Neutrophil (primary cell): Measurements from ENCODE around the gene CTCFL.

Experiments
- H3K27ac ChIP-seq: fragments of 200-600 bp; sonication (generic); 2 replicates; pipeline ENCODE4 v1.5.1; 2016; ENCODE audit warnings: mild to moderate bottlenecking, moderate library complexity
- H3K27me3 ChIP-seq: fragments of 200-600 bp; sonication (generic); 2 replicates; pipeline ENCODE4 v1.6.0; 2016; ENCODE audit warnings: mild to moderate bottlenecking
- H3K36me3 ChIP-seq: fragments of 200-600 bp; sonication (generic); 2 replicates; pipeline ENCODE4 v1.5.1; 2017
- H3K4me1 ChIP-seq, 2 experiments: fragments of 200-600 bp in 1 of 2; sonication (generic) in 1 of 2; 1 replicate in 1 of 2; 2 replicates in 1 of 2; pipeline versions ENCODE4 v1.5.1 to v1.6.1; 2013 to 2016; ENCODE audit warnings: low read depth in 1 of 2, low read length in 1 of 2, mild to moderate bottlenecking in 1 of 2, moderate library complexity in 1 of 2; ENCODE audit not compliant: control insufficient read depth in 1 of 2, insufficient read depth in 1 of 2
- H3K4me3 ChIP-seq, 2 experiments: fragments of 200-600 bp in 1 of 2; sonication (generic) in 1 of 2; 1 replicate in 1 of 2; 2 replicates in 1 of 2; pipeline ENCODE4 v1.5.1; 2013 to 2016; ENCODE audit warnings: low read depth in 1 of 2, low read length in 1 of 2, mild to moderate bottlenecking in 1 of 2, moderate library complexity in 1 of 2
- H3K9me3 ChIP-seq: fragments of 200-600 bp; sonication (generic); 2 replicates; pipeline ENCODE4 v1.5.1; 2016
- CTCF ChIP-seq: fragments of 200-600 bp; sonication (generic); IDR thresholded peaks from 2 replicates; pipeline ENCODE4 v1.5.1; 2016; ENCODE audit warnings: antibody characterized with exemption

Gene CTCFL

DNA sequence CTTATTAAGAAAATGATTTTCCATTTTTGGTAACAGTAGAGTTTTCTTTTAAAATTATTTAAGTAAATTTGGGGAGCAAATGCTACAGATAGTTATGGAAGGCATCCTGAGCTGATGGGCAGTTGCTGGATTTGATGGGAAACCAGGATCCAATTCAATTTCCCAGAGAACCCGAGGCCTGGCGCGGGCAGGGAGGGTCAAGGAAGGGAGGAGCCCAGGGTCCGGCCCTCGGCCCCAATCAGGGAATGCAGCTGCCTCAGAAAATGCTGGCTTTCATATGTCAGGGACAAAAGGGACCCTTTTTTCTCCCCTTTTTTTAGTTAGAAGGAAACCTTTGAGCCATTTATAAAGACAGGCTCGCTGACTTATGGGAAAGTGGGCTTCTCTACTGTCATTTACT lies 42.1 kb downstream of the CTCFL start:
- Histone ChIP-seq H3K36me3 (no peaks in the 10 kb centered on the region), H3K9me3 (no peaks in the 10 kb centered on the region), H3K27me3 (no peaks in the 10 kb centered on the region), H3K4me3 (no peak overlapping the region), H3K4me1 (peaks cover 41 to 49% of the 10 kb centered on the region in 2 experiments), H3K27ac (peak overlapping the region; percentile 31)
- no peak for TF ChIP-seq CTCF

GRCh38 chr20:57482148-57482547 lies 42.8 kb downstream of the CTCFL start:
- H3K9me3 ChIP-seq = no peaks in the 10 kb centered on the region
- no peak for TF ChIP-seq CTCF
- H3K4me1 ChIP-seq = peaks cover 47 to 55% of the 10 kb centered on the region in 2 experiments
- no peaks in the 10 kb centered on the region for H3K27me3 ChIP-seq
- H3K4me3 ChIP-seq = no peak overlapping the region
- no peaks in the 10 kb centered on the region for H3K36me3 ChIP-seq
- peak overlapping the region; percentile 31 for H3K27ac ChIP-seq

DNA sequence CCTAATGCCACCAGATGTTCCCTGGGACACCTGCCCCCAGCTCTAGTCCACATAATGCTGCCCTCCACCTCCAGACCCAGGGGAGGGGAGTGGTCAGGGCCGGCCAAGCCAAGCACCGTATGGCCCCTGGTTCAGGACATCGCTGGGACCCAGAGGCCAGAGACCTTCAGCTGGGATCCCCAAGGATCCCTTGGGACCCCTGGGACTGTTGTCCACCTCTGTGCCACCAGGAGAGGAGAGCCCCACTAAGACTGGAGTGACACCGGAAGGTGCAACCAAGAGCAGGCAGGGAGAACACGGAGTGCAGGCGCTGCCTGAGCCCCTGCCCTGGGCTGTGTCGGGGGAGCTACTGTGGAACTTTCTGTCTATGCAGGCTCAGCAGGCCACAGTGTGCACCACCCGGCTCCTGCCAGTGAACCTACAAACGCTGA lies 43.6 kb downstream of the CTCFL start:
- Histone ChIP-seq H3K4me1 (peaks cover 56 to 64% of the 10 kb centered on the region in 2 experiments), H3K27ac (peak overlapping the region; percentile 64), H3K9me3 (no peaks in the 10 kb centered on the region), H3K27me3 (no peaks in the 10 kb centered on the region), H3K4me3 (peak overlapping the region in 1 of 2 experiments; percentile 9), H3K36me3 (no peaks in the 10 kb centered on the region)
- no peak for TF ChIP-seq CTCF

- H3K36me3 ChIP-seq = no peaks in the 10 kb centered on the region
- H3K4me3 ChIP-seq = no peak overlapping the region
- H3K9me3 ChIP-seq = no peaks in the 10 kb centered on the region
- no peaks in the 10 kb centered on the region for H3K27me3 ChIP-seq
- H3K27ac ChIP-seq = peak overlapping the region; percentile 64
- TF ChIP-seq CTCF = no peak
- H3K4me1 ChIP-seq = peaks cover 63 to 71% of the 10 kb centered on the region in 2 experiments
These were observed 44.3 kb downstream of the CTCFL start for GRCh38 chr20:57480444-57481160.

- TF ChIP-seq CTCF = no peak
- Histone ChIP-seq H3K36me3 (no peaks in the 10 kb centered on the region), H3K9me3 (no peaks in the 10 kb centered on the region), H3K27ac (no peak overlapping the region), H3K27me3 (no peaks in the 10 kb centered on the region), H3K4me3 (no peak overlapping the region), H3K4me1 (peaks cover 77 to 85% of the 10 kb centered on the region in 2 experiments)
These were observed 45.7 kb downstream of the CTCFL start for GRCh38 chr20:57479196-57479595.
